ENCODE data around the gene CTTN.

GRCh38 chr11:70476669-70477068 is 78.3 kb downstream of the CTTN start:
- no peak for TF ChIP-seq CTCF (IDR thresholded peaks at IDR 0.05)
- no peak for TF ChIP-seq POLR2A (IDR thresholded peaks at IDR 0.05)

All from tibial nerve (tissue), 3 donors.